ENCODE results near the gene EPN1.
A peak's percentile ranks its signal among the peaks of the same experiment; 100 is the strongest.

Gene EPN1

DNA sequence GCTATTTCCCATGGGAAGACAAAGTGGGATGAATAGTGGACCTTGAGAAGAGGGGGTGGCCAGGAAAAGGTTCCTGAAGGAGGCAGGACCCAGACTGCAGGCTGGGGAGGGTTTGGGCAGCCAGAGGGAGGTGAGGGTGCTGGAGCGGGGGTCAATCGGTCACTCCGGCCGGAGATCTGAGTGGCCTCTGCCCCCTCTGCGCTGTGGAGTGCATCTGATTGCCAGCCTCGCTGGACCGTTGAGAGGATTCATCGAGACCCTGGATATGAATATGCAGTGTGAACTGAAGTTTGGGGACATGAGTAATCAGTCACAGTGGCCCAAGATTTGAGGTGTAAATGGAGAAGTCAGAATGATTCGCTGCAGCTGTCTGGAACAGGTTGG, 39.7 kb upstream of the EPN1 start:
- Histone ChIP-seq H4K8ac (ENCODE audit: low read length) (peak overlapping the region; percentile 74), H3K9me3 (ENCODE audit: control insufficient read depth, low read length) (no peaks in the 10 kb centered on the region), H2BK15ac (ENCODE audit: low read depth, poor library complexity, severe bottlenecking) (peak overlapping the region; percentile 85), H2BK12ac (ENCODE audit: low read length in 2 of 2) (no peak overlapping the region), H3K4me1 (ENCODE audit: control insufficient read depth, insufficient read depth, low read depth, low read length) (peaks cover 32% of the 10 kb centered on the region), H3K36me3 (ENCODE audit: control insufficient read depth in 1 of 2, insufficient read depth in 2 of 2, low read depth in 1 of 2, low read length in 2 of 2) (peaks cover 9 to 11% of the 10 kb centered on the region in 2 experiments), H3K4ac (ENCODE audit: low read depth in 1 of 2, low read length in 2 of 2) (peak overlapping the region; percentile 87 to 99), H3K18ac (ENCODE audit: low read depth in 1 of 2, low read length in 2 of 2) (peak overlapping the region; percentile 91 to 95), H3K4me3 (ENCODE audit: insufficient read depth in 1 of 2, low read depth in 1 of 2, low read length in 2 of 2) (peak overlapping the region; percentile 94 to 96), H2BK120ac (ENCODE audit: low read depth, low read length) (peak overlapping the region; percentile 66), H3K9ac (ENCODE audit: low read length) (peak overlapping the region; percentile 99), H3K14ac (ENCODE audit: low read length in 2 of 2) (peak overlapping the region in 1 of 2 experiments; percentile 100), H3K27ac (ENCODE audit: low read length, poor library complexity, severe bottlenecking) (peak overlapping the region; percentile 87), H4K91ac (ENCODE audit: low read length) (peak overlapping the region; percentile 87), H2AK5ac (ENCODE audit: low read length, severe bottlenecking) (peak overlapping the region; percentile 71), H2BK5ac (ENCODE audit: low read depth, low read length, poor library complexity, severe bottlenecking) (peak overlapping the region; percentile 87), H3K4me2 (ENCODE audit: low read length, poor library complexity, severe bottlenecking) (peak overlapping the region; percentile 87), H3K27me3 (ENCODE audit: control insufficient read depth in 1 of 2, insufficient read depth in 1 of 2, low read length in 2 of 2) (no peaks in the 10 kb centered on the region), H2AFZ (ENCODE audit: low read depth, low read length) (no peak overlapping the region), H3K79me1 (replicated peaks; ENCODE audit: low read length, poor library complexity, severe bottlenecking) (peaks cover 15% of the 10 kb centered on the region), H3K23ac (ENCODE audit: low read length in 2 of 2) (no peak overlapping the region)
- 10% methylated on average over 9 of the region's 9 CpGs for WGBS
- no peak for DNase-seq

DNA sequence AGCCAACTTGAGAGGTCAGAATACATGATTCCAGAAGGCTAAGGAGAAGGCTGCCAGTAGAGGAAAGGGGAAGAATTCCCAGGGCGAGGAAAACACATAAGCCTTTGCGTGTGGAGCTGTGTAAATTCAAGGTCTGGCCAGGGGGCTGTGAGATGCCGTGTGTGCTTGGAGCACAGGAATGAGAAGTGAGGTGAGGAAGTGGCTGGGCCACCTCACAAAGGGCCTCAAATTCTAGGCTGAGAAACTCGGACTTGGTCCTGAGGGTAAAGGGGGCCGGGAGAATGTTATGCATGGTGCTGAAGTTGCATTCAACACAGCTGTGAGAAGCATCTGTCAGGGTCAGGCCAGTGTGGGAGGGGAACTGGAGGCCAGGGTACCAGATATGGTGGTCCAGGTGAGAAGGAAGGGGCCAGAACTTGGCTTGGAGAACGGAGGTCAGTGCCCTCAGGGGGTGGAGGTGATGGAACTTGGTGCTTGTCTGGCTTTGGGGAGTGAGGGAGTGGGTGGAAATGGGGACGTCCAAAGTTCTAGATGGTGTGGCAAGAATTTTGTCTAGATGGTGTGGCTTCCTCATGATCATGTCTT, 39.1 kb upstream of the EPN1 start:
- Histone ChIP-seq H4K8ac (ENCODE audit: low read length) (peak overlapping the region; percentile 28), H3K27me3 (ENCODE audit: control insufficient read depth in 1 of 2, insufficient read depth in 1 of 2, low read length in 2 of 2) (no peaks in the 10 kb centered on the region), H3K14ac (ENCODE audit: low read length in 2 of 2) (no peak overlapping the region), H2BK15ac (ENCODE audit: low read depth, poor library complexity, severe bottlenecking) (no peak overlapping the region), H2BK5ac (ENCODE audit: low read depth, low read length, poor library complexity, severe bottlenecking) (no peak overlapping the region), H3K9ac (ENCODE audit: low read length) (peak overlapping the region; percentile 99), H2BK12ac (ENCODE audit: low read length in 2 of 2) (peak overlapping the region in 1 of 2 experiments; percentile 27), H3K4me3 (ENCODE audit: insufficient read depth in 1 of 2, low read depth in 1 of 2, low read length in 2 of 2) (peak overlapping the region in 1 of 2 experiments; percentile 94), H2BK120ac (ENCODE audit: low read depth, low read length) (no peak overlapping the region), H3K4ac (ENCODE audit: low read depth in 1 of 2, low read length in 2 of 2) (no peak overlapping the region), H3K4me1 (ENCODE audit: control insufficient read depth, insufficient read depth, low read depth, low read length) (peaks cover 35% of the 10 kb centered on the region), H3K79me1 (replicated peaks; ENCODE audit: low read length, poor library complexity, severe bottlenecking) (peaks cover 15% of the 10 kb centered on the region), H3K9me3 (ENCODE audit: control insufficient read depth, low read length) (no peaks in the 10 kb centered on the region), H3K23ac (ENCODE audit: low read length in 2 of 2) (no peak overlapping the region), H2AFZ (ENCODE audit: low read depth, low read length) (no peak overlapping the region), H3K18ac (ENCODE audit: low read depth in 1 of 2, low read length in 2 of 2) (no peak overlapping the region), H3K36me3 (ENCODE audit: control insufficient read depth in 1 of 2, insufficient read depth in 2 of 2, low read depth in 1 of 2, low read length in 2 of 2) (peaks cover 10 to 11% of the 10 kb centered on the region in 2 experiments), H3K4me2 (ENCODE audit: low read length, poor library complexity, severe bottlenecking) (peak overlapping the region; percentile 87), H4K91ac (ENCODE audit: low read length) (peak overlapping the region; percentile 9), H2AK5ac (ENCODE audit: low read length, severe bottlenecking) (no peak overlapping the region), H3K27ac (ENCODE audit: low read length, poor library complexity, severe bottlenecking) (no peak overlapping the region)
- no peak for DNase-seq
- WGBS, result 87% methylated on average over 7 of the region's 7 CpGs

DNA sequence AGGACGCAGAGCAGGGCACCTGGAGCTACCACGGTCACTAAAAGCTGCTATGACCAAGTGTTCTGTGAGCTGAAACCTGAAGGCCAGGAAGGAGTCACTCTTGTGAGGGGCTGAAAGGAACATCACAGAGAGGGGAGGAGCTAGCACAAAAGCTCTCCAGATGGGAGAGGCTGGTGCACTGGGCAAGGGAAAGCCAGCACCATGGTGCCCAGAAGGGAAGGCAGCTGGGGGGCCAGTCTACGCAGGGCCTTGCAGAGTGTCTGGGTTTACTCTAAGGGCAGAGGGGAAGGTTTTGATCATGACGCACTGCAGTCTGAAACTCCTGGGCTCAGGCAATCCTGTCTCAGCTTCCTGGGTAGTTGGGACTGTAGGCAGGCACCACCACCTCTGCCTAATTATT, 38.3 kb upstream of the EPN1 start:
- Histone ChIP-seq H2BK120ac (ENCODE audit: low read depth, low read length) (no peak overlapping the region), H4K91ac (ENCODE audit: low read length) (no peak overlapping the region), H3K27ac (ENCODE audit: low read length, poor library complexity, severe bottlenecking) (no peak overlapping the region), H3K23ac (ENCODE audit: low read length in 2 of 2) (no peak overlapping the region), H3K9me3 (ENCODE audit: control insufficient read depth, low read length) (no peaks in the 10 kb centered on the region), H3K14ac (ENCODE audit: low read length in 2 of 2) (no peak overlapping the region), H3K27me3 (ENCODE audit: control insufficient read depth in 1 of 2, insufficient read depth in 1 of 2, low read length in 2 of 2) (no peaks in the 10 kb centered on the region), H3K4me1 (ENCODE audit: control insufficient read depth, insufficient read depth, low read depth, low read length) (peaks cover 34% of the 10 kb centered on the region), H3K36me3 (ENCODE audit: control insufficient read depth in 1 of 2, insufficient read depth in 2 of 2, low read depth in 1 of 2, low read length in 2 of 2) (peaks cover 10 to 11% of the 10 kb centered on the region in 2 experiments), H2BK5ac (ENCODE audit: low read depth, low read length, poor library complexity, severe bottlenecking) (no peak overlapping the region), H3K79me1 (replicated peaks; ENCODE audit: low read length, poor library complexity, severe bottlenecking) (peaks cover 15% of the 10 kb centered on the region), H3K4ac (ENCODE audit: low read depth in 1 of 2, low read length in 2 of 2) (no peak overlapping the region), H2AK5ac (ENCODE audit: low read length, severe bottlenecking) (no peak overlapping the region), H2BK15ac (ENCODE audit: low read depth, poor library complexity, severe bottlenecking) (no peak overlapping the region), H3K4me2 (ENCODE audit: low read length, poor library complexity, severe bottlenecking) (no peak overlapping the region), H2BK12ac (ENCODE audit: low read length in 2 of 2) (no peak overlapping the region), H2AFZ (ENCODE audit: low read depth, low read length) (no peak overlapping the region), H3K4me3 (ENCODE audit: insufficient read depth in 1 of 2, low read depth in 1 of 2, low read length in 2 of 2) (peak overlapping the region in 1 of 2 experiments; percentile 94), H3K18ac (ENCODE audit: low read depth in 1 of 2, low read length in 2 of 2) (no peak overlapping the region), H4K8ac (ENCODE audit: low read length) (no peak overlapping the region), H3K9ac (ENCODE audit: low read length) (peak overlapping the region; percentile 99)
- no peak for DNase-seq
- WGBS, result 94% methylated on average over 4 of the region's 4 CpGs

DNA sequence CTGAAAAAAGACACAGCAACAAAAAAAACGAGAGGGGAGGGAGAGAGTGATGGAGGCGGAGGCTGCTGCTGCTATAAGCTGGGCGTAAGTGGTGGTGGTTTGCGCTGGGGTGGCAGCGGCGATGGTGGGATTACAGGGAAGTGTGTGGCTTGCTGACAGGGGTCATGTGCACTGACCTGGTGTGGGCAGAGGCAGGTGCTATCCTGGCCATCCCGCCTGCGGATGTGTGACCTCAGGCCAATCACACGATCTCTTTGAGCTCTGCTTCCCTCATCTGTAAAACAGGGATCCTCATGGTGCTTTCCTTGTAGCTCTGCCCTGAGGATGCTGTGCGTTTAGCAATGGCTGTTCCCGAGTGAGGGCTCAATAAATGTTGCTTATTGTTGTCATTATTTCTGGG, 37.5 kb upstream of the EPN1 start:
- Histone ChIP-seq H3K27me3 (ENCODE audit: control insufficient read depth in 1 of 2, insufficient read depth in 1 of 2, low read length in 2 of 2) (no peaks in the 10 kb centered on the region), H3K4me2 (ENCODE audit: low read length, poor library complexity, severe bottlenecking) (no peak overlapping the region), H3K36me3 (ENCODE audit: control insufficient read depth in 1 of 2, insufficient read depth in 2 of 2, low read depth in 1 of 2, low read length in 2 of 2) (peaks cover 11 to 12% of the 10 kb centered on the region in 2 experiments), H3K14ac (ENCODE audit: low read length in 2 of 2) (no peak overlapping the region), H3K79me1 (replicated peaks; ENCODE audit: low read length, poor library complexity, severe bottlenecking) (peaks cover 15% of the 10 kb centered on the region), H2BK120ac (ENCODE audit: low read depth, low read length) (no peak overlapping the region), H2AFZ (ENCODE audit: low read depth, low read length) (no peak overlapping the region), H2BK15ac (ENCODE audit: low read depth, poor library complexity, severe bottlenecking) (no peak overlapping the region), H2BK12ac (ENCODE audit: low read length in 2 of 2) (no peak overlapping the region), H3K27ac (ENCODE audit: low read length, poor library complexity, severe bottlenecking) (no peak overlapping the region), H3K18ac (ENCODE audit: low read depth in 1 of 2, low read length in 2 of 2) (no peak overlapping the region), H3K4me3 (ENCODE audit: insufficient read depth in 1 of 2, low read depth in 1 of 2, low read length in 2 of 2) (no peak overlapping the region), H3K4me1 (ENCODE audit: control insufficient read depth, insufficient read depth, low read depth, low read length) (peaks cover 34% of the 10 kb centered on the region), H2AK5ac (ENCODE audit: low read length, severe bottlenecking) (no peak overlapping the region), H3K9ac (ENCODE audit: low read length) (no peak overlapping the region), H3K9me3 (ENCODE audit: control insufficient read depth, low read length) (no peaks in the 10 kb centered on the region), H4K91ac (ENCODE audit: low read length) (no peak overlapping the region), H2BK5ac (ENCODE audit: low read depth, low read length, poor library complexity, severe bottlenecking) (no peak overlapping the region), H4K8ac (ENCODE audit: low read length) (no peak overlapping the region), H3K4ac (ENCODE audit: low read depth in 1 of 2, low read length in 2 of 2) (no peak overlapping the region), H3K23ac (ENCODE audit: low read length in 2 of 2) (no peak overlapping the region)
- 86% methylated on average over 11 of the region's 11 CpGs for WGBS
- no peak for DNase-seq

Data from mesenchymal stem cell (in vitro differentiated cells and primary cell).